Measurements from ENCODE around the gene LINGO4. TPM values are rescaled to one million over a fixed set of nuclear protein-coding genes. Genes with fewer than 3 reads are reported as not detected.

Gene LINGO4
- total RNA-seq, 1 experiment from 2014 or later, result not detected

DNA sequence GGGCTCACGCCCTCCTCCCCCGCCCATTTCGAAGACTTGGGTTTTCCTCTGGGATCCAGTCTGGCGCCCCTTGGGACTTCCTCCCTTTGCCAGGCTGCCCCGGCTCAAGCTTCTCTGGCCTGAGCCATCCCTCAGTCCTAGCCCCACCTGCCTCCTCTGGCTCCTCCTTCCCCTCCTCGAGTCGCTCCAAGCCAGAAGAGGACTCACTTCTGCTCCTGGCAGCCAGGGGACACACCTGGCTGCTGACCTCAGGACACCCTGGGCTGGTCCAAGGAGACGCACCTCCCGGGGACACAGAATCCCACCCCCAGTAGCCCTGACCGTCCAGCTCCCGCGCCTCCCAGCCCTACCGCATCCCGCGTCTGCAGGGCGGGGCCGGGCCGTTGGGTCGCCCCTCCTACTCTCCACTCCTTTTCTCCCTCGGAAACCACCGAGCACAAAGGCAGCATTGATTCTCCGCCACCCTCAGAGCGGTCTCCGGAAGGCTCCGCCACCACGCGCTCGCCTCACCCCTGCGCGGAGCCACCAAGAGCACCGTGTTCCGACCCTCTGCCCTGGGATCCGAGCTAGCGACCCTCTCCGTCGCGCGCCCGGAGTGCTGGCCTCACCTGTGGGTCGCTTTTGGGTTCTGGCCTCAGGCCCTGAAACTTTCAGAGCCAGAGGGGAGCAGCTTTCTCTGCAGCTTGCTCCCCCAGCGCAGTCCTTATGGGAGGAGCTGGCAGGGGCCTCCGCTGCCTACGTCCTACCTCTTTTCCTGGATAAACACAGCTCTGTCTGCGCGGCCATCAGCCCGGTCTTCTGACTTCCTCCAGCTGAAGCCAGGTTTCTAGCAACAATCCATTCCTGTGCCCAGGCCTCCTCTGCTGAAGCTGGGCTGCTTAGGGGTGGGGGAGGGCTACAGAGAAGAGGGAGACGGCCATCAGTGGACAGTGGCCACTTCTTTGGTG is 34.5 kb upstream of the LINGO4 start, which contains the start of gene C2CD4D:
Gene C2CD4D, minus strand, starts transcription at position 364 of the 947 bp plus-strand sequence. CDS start 831 bp downstream, outside the sequence.
- Mint-ChIP-seq H3K27me3 (ENCODE audit: low read depth) (peaks cover 36% of the 10 kb centered on the region), H3K4me3 (peak within 1 kb of the TSS; percentile 88), H3K27ac (peak within 1 kb of the TSS; percentile 96), H3K4me1 (peaks cover 26% of the 10 kb centered on the region), H3K36me3 (peaks cover 3% of the 10 kb centered on the region; the same call in 1 of the 2 replicates), H3K9me3 (no peaks in the 10 kb centered on the region)
- ATAC-seq, result peak; percentile 77
- peak; percentile 82 for DNase-seq (ENCODE audit: low spot score)
- POLR2A ChIA-PET, result interaction anchor here (0.6 to 2.1 kb wide), 8 partner anchors 19 to 328 kb away, joined by 3 to 7 read pairs (median 4); partner anchors contain the start of genes CELF3, CGN, S100A11 and SNX27
- CTCF ChIA-PET, result interaction anchor here (0.5 to 2.1 kb wide), 24 partner anchors 9 to 299 kb away, joined by 3 to 17 read pairs (median 4); partner anchors contain the start of genes RIIAD1, TDRKH, THEM4 and THEM5
- TF ChIP-seq, protein P1, sequence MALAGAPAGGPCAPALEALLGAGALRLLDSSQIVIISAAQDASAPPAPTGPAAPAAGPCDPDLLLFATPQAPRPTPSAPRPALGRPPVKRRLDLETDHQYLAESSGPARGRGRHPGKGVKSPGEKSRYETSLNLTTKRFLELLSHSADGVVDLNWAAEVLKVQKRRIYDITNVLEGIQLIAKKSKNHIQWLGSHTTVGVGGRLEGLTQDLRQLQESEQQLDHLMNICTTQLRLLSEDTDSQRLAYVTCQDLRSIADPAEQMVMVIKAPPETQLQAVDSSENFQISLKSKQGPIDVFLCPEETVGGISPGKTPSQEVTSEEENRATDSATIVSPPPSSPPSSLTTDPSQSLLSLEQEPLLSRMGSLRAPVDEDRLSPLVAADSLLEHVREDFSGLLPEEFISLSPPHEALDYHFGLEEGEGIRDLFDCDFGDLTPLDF (CRISPR knock-in tag; IDR thresholded peaks at IDR 0.05), result 0 out of 2 replicates have a peak, but pooled peaks have one; percentile 75
- TF ChIP-seq, protein P2, sequence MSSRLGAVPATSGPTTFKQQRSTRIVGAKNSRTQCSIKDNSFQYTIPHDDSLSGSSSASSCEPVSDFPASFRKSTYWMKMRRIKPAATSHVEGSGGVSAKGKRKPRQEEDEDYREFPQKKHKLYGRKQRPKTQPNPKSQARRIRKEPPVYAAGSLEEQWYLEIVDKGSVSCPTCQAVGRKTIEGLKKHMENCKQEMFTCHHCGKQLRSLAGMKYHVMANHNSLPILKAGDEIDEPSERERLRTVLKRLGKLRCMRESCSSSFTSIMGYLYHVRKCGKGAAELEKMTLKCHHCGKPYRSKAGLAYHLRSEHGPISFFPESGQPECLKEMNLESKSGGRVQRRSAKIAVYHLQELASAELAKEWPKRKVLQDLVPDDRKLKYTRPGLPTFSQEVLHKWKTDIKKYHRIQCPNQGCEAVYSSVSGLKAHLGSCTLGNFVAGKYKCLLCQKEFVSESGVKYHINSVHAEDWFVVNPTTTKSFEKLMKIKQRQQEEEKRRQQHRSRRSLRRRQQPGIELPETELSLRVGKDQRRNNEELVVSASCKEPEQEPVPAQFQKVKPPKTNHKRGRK (CRISPR knock-in tag; IDR thresholded peaks at IDR 0.05; ENCODE audit: borderline replicate concordance), result no peak
- TF ChIP-seq OVOL2 (CRISPR knock-in tag; IDR thresholded peaks at IDR 0.05; ENCODE audit: borderline replicate concordance) (no peak), ZNF423 (CRISPR knock-in tag; IDR thresholded peaks at IDR 0.05) (no peak; the same call in 1 of the 2 replicates), NFYB (CRISPR knock-in tag; conservative IDR thresholded peaks at IDR 0.05; ENCODE audit: low read depth) (no peak), NFE2L1 (CRISPR knock-in tag; IDR thresholded peaks at IDR 0.05) (no peak), ZNF121 (CRISPR knock-in tag; IDR thresholded peaks at IDR 0.05) (no peak), ATF1 (CRISPR knock-in tag; IDR thresholded peaks at IDR 0.05) (no peak), NR3C1 (CRISPR knock-in tag; conservative IDR thresholded peaks at IDR 0.05; ENCODE audit: low read depth) (0 out of 2 replicates have a peak, but pooled peaks have one; percentile 34), HMGA2 (CRISPR knock-in tag; IDR thresholded peaks at IDR 0.05) (no peak), FOXP1 (CRISPR knock-in tag; IDR thresholded peaks at IDR 0.05; ENCODE audit: borderline replicate concordance) (peak; percentile 81; the same call in 1 of the 2 replicates), NR2C2 (CRISPR knock-in tag; IDR thresholded peaks at IDR 0.05) (0 out of 2 replicates have a peak, but pooled peaks have one; percentile 22), ETV6 (CRISPR knock-in tag; IDR thresholded peaks at IDR 0.05) (peak; percentile 33; the same call in 1 of the 2 replicates), JAZF1 (CRISPR knock-in tag; IDR thresholded peaks at IDR 0.05) (no peak), FOXJ3 (CRISPR knock-in tag; IDR thresholded peaks at IDR 0.05; ENCODE audit: borderline replicate concordance) (no peak)
- TF ChIP-seq, protein P3, sequence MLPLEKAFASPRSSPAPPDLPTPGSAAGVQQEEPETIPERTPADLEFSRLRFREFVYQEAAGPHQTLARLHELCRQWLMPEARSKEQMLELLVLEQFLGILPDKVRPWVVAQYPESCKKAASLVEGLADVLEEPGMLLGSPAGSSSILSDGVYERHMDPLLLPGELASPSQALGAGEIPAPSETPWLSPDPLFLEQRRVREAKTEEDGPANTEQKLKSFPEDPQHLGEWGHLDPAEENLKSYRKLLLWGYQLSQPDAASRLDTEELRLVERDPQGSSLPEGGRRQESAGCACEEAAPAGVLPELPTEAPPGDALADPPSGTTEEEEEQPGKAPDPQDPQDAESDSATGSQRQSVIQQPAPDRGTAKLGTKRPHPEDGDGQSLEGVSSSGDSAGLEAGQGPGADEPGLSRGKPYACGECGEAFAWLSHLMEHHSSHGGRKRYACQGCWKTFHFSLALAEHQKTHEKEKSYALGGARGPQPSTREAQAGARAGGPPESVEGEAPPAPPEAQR (CRISPR knock-in tag; IDR thresholded peaks at IDR 0.05), result no peak
- TF ChIP-seq, protein P4, sequence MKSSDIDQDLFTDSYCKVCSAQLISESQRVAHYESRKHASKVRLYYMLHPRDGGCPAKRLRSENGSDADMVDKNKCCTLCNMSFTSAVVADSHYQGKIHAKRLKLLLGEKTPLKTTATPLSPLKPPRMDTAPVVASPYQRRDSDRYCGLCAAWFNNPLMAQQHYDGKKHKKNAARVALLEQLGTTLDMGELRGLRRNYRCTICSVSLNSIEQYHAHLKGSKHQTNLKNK (CRISPR knock-in tag; IDR thresholded peaks at IDR 0.05), result no peak
- TF ChIP-seq, protein P5, sequence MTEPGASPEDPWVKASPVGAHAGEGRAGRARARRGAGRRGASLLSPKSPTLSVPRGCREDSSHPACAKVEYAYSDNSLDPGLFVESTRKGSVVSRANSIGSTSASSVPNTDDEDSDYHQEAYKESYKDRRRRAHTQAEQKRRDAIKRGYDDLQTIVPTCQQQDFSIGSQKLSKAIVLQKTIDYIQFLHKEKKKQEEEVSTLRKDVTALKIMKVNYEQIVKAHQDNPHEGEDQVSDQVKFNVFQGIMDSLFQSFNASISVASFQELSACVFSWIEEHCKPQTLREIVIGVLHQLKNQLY (CRISPR knock-in tag; IDR thresholded peaks at IDR 0.05), result no peak
- TF ChIP-seq, protein P6, sequence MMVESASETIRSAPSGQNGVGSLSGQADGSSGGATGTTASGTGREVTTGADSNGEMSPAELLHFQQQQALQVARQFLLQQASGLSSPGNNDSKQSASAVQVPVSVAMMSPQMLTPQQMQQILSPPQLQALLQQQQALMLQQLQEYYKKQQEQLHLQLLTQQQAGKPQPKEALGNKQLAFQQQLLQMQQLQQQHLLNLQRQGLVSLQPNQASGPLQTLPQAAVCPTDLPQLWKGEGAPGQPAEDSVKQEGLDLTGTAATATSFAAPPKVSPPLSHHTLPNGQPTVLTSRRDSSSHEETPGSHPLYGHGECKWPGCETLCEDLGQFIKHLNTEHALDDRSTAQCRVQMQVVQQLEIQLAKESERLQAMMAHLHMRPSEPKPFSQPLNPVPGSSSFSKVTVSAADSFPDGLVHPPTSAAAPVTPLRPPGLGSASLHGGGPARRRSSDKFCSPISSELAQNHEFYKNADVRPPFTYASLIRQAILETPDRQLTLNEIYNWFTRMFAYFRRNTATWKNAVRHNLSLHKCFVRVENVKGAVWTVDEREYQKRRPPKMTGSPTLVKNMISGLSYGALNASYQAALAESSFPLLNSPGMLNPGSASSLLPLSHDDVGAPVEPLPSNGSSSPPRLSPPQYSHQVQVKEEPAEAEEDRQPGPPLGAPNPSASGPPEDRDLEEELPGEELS (CRISPR knock-in tag; IDR thresholded peaks at IDR 0.05), result 0 out of 2 replicates have a peak, but pooled peaks have one; percentile 50
- TF ChIP-seq, protein P7, sequence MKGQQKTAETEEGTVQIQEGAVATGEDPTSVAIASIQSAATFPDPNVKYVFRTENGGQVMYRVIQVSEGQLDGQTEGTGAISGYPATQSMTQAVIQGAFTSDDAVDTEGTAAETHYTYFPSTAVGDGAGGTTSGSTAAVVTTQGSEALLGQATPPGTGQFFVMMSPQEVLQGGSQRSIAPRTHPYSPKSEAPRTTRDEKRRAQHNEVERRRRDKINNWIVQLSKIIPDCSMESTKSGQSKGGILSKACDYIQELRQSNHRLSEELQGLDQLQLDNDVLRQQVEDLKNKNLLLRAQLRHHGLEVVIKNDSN (CRISPR knock-in tag; IDR thresholded peaks at IDR 0.05), result 0 out of 2 replicates have a peak, but pooled peaks have one; percentile 10
- TF ChIP-seq, protein P8, sequence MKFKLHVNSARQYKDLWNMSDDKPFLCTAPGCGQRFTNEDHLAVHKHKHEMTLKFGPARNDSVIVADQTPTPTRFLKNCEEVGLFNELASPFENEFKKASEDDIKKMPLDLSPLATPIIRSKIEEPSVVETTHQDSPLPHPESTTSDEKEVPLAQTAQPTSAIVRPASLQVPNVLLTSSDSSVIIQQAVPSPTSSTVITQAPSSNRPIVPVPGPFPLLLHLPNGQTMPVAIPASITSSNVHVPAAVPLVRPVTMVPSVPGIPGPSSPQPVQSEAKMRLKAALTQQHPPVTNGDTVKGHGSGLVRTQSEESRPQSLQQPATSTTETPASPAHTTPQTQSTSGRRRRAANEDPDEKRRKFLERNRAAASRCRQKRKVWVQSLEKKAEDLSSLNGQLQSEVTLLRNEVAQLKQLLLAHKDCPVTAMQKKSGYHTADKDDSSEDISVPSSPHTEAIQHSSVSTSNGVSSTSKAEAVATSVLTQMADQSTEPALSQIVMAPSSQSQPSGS (CRISPR knock-in tag; IDR thresholded peaks at IDR 0.05; ENCODE audit: borderline replicate concordance, low read depth), result no peak
- TF ChIP-seq, protein P9, sequence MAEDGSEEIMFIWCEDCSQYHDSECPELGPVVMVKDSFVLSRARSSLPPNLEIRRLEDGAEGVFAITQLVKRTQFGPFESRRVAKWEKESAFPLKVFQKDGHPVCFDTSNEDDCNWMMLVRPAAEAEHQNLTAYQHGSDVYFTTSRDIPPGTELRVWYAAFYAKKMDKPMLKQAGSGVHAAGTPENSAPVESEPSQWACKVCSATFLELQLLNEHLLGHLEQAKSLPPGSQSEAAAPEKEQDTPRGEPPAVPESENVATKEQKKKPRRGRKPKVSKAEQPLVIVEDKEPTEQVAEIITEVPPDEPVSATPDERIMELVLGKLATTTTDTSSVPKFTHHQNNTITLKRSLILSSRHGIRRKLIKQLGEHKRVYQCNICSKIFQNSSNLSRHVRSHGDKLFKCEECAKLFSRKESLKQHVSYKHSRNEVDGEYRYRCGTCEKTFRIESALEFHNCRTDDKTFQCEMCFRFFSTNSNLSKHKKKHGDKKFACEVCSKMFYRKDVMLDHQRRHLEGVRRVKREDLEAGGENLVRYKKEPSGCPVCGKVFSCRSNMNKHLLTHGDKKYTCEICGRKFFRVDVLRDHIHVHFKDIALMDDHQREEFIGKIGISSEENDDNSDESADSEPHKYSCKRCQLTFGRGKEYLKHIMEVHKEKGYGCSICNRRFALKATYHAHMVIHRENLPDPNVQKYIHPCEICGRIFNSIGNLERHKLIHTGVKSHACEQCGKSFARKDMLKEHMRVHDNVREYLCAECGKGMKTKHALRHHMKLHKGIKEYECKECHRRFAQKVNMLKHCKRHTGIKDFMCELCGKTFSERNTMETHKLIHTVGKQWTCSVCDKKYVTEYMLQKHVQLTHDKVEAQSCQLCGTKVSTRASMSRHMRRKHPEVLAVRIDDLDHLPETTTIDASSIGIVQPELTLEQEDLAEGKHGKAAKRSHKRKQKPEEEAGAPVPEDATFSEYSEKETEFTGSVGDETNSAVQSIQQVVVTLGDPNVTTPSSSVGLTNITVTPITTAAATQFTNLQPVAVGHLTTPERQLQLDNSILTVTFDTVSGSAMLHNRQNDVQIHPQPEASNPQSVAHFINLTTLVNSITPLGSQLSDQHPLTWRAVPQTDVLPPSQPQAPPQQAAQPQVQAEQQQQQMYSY (CRISPR knock-in tag; IDR thresholded peaks at IDR 0.05), result no peak
